Colonic mucosa (tissue), 4 donors: ENCODE results near the gene KCNK10. TPM values are rescaled to one million over a fixed set of nuclear protein-coding genes. Genes with fewer than 3 reads are reported as not detected.

Experiments used
- DNase-seq: peaks from one replicate; pipeline ENCODE4 v3.0.0-alpha.2; 2020
- H3K27ac ChIP-seq: fragments of 200-600 bp; one replicate; pipeline ENCODE4 v1.8.0; 2021
- H3K27me3 ChIP-seq: fragments of 200-600 bp; one replicate; pipeline ENCODE4 v1.8.0; 2021
- H3K36me3 ChIP-seq: fragments of 200-600 bp; one replicate; pipeline ENCODE4 v1.8.0; 2021
- H3K4me1 ChIP-seq: fragments of 200-600 bp; one replicate; pipeline ENCODE4 v1.8.0; 2021; ENCODE audit warnings: mild to moderate bottlenecking
- H3K4me3 ChIP-seq: fragments of 200-600 bp; one replicate; pipeline ENCODE4 v1.8.0; 2021
- H3K9ac ChIP-seq, 2 donors: one replicate each; pipeline ENCODE4 v1.7.0; 2013; ENCODE audit warnings: control low read depth in 2 of 2, low read depth in 2 of 2, low read length in 2 of 2
- H3K9me3 ChIP-seq: fragments of 200-600 bp; one replicate; pipeline ENCODE4 v1.8.0; 2021
- intact Hi-C: fragments of 100-400 bp; cut with DNase I; formaldehyde crosslinking; loops from one replicate; pipeline ENCODE4 v1.14.1; 2022
- total RNA-seq, 2 donors: library from RNA; stranded (reverse); fragmentation: NEBNext Ultra II Directional in 1 of 2; extraction: Animal tissue kit (Norgen Biotek cat#: 25700) in 1 of 2; gene quantifications; one replicate each; pipeline ENCODE4 v1.2.1, GENCODE V29; 2021
- TF ChIP-seq, protein P1 (sequence below): fragments of 200-600 bp; IDR thresholded peaks from one replicate; pipeline ENCODE4 v1.8.0; 2022; ENCODE audit warnings: antibody characterized with exemption, mild to moderate bottlenecking
- donor health status: healthy.
- donor health status: DM: no; HTN: no; CAD: no.
- donor health status: DM: no; HTN: no; CAD: no.

The KCNK10 gene
- total RNA-seq, 2 donors from 2014 or later = 0.74 to 2.1 TPM

DNA sequence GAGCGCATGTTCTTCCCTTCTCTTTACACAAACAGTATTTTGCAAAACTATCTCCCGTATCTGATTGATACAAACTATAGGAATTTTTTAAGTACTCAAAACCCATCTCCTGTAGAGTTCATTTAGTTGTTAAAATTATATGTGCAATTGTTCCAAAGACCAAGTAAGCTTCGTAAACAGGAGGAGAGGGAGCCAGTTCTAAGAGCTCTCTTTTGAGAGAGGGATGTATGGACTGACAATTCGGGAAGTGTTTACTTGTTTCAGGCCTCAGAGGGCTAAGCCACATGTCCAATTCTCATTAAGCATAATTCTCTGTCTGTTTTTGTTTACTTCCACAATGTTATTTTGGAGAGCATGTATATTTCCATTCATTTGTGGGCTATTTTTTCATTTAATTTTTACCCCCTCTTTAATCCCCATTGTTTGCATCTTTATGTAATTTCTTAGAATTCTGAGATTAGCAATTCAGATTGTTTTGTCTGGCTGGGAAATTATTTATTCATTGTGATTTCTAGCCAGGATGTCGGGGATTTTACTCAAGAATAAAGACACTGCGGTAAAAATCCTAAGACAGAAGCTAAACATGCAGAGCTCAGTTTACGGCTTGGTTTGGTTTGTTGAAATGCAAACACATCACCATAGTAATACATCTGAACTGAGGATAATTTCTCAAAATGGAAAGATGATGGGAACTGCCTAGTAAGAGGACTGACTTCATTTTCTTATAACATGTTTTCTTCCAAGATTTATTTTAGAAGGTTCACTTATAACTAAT, 126.8 kb downstream of the KCNK10 start:
- Histone ChIP-seq H3K4me1 (no peaks in the 10 kb centered on the region), H3K9ac (no peak overlapping the region), H3K9me3 (no peaks in the 10 kb centered on the region), H3K36me3 (no peaks in the 10 kb centered on the region), H3K27ac (no peak overlapping the region), H3K4me3 (no peak overlapping the region), H3K27me3 (no peaks in the 10 kb centered on the region)
- TF ChIP-seq, protein P1, sequence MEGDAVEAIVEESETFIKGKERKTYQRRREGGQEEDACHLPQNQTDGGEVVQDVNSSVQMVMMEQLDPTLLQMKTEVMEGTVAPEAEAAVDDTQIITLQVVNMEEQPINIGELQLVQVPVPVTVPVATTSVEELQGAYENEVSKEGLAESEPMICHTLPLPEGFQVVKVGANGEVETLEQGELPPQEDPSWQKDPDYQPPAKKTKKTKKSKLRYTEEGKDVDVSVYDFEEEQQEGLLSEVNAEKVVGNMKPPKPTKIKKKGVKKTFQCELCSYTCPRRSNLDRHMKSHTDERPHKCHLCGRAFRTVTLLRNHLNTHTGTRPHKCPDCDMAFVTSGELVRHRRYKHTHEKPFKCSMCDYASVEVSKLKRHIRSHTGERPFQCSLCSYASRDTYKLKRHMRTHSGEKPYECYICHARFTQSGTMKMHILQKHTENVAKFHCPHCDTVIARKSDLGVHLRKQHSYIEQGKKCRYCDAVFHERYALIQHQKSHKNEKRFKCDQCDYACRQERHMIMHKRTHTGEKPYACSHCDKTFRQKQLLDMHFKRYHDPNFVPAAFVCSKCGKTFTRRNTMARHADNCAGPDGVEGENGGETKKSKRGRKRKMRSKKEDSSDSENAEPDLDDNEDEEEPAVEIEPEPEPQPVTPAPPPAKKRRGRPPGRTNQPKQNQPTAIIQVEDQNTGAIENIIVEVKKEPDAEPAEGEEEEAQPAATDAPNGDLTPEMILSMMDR = no peak
- intact Hi-C loops = no loop called here
- no peak for DNase-seq

DNA sequence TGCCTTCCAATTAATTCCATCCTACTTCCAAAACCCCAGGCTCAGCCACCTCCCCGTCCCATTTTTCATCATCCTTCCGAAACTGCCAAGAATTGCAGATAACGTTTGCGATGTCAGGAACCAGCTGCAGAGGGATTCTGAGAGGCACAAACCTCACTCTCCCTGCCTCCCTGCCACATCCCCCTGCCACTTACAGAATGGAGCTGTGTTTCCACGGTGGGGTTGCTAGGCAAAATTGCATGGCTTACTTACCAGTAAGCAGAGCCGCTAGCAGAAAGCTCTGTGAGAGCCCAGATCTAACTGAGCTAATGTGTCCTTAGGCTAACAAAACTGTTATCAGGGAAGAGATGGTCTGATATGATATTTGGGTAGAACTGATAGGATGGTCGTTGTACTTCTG, 127.4 kb downstream of the KCNK10 start:
- intact Hi-C loops = no loop called here

DNA sequence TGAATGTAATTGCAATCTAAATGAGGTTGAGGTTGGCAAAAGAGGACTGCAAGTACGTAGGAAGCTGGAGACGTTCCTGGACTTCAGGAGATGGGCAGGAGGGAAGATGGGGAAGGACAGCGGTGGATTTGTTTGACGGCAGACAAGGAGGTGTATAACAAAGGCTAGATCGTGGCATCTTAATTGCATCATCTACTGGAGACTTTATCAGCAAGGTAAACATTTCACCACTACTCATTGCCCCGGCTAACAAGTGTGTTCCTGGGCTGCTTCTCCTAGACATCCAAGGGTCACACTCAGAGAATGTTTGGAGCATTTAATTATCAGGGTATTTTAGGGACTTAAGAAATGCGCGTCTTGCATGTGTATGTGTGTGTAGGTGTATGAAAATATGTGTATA, 128.5 kb downstream of the KCNK10 start:
- intact Hi-C loops = no loop called here
- H3K4me3 ChIP-seq = no peak overlapping the region
- TF ChIP-seq, protein P1 = no peak
- DNase-seq = no peak
- H3K9me3 ChIP-seq = no peaks in the 10 kb centered on the region
- no peak overlapping the region for H3K27ac ChIP-seq
- H3K4me1 ChIP-seq = no peaks in the 10 kb centered on the region
- H3K36me3 ChIP-seq = no peaks in the 10 kb centered on the region
- no peaks in the 10 kb centered on the region for H3K27me3 ChIP-seq
- no peak overlapping the region for H3K9ac ChIP-seq

More for the DNA sequence above, 127.4 kb downstream of the KCNK10 start:
- no peak for DNase-seq
- no peaks in the 10 kb centered on the region for H3K27me3 ChIP-seq
- no peak overlapping the region for H3K27ac ChIP-seq
- H3K36me3 ChIP-seq = no peaks in the 10 kb centered on the region
- TF ChIP-seq, protein P1 = no peak
- H3K4me3 ChIP-seq = no peak overlapping the region
- no peaks in the 10 kb centered on the region for H3K4me1 ChIP-seq
- no peak overlapping the region for H3K9ac ChIP-seq
- H3K9me3 ChIP-seq = no peaks in the 10 kb centered on the region

DNA sequence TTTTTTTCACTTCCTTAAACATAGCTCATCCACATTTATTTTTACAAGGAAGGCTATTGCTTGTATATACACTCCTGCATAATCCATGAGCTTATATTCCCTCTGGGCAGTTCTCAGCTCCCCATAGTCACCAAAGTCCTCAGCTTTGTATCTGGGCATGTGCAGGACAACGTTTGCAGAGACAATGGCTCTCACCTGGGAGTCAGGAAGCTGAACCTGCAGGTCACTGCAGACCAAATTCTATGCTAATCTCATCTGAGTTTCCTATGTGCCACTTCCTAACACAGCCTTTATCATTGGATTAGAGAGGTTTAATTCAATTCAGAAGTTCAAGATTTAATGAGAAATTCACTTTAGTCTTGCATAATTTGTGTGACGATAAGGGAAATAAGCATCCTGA, 131.5 kb downstream of the KCNK10 start:
- Histone ChIP-seq H3K9me3 (no peaks in the 10 kb centered on the region), H3K27me3 (no peaks in the 10 kb centered on the region), H3K9ac (no peak overlapping the region), H3K36me3 (no peaks in the 10 kb centered on the region), H3K27ac (no peak overlapping the region), H3K4me3 (no peak overlapping the region), H3K4me1 (no peaks in the 10 kb centered on the region)
- intact Hi-C loops = no loop called here
- TF ChIP-seq, protein P1 = no peak
- no peak for DNase-seq

DNA sequence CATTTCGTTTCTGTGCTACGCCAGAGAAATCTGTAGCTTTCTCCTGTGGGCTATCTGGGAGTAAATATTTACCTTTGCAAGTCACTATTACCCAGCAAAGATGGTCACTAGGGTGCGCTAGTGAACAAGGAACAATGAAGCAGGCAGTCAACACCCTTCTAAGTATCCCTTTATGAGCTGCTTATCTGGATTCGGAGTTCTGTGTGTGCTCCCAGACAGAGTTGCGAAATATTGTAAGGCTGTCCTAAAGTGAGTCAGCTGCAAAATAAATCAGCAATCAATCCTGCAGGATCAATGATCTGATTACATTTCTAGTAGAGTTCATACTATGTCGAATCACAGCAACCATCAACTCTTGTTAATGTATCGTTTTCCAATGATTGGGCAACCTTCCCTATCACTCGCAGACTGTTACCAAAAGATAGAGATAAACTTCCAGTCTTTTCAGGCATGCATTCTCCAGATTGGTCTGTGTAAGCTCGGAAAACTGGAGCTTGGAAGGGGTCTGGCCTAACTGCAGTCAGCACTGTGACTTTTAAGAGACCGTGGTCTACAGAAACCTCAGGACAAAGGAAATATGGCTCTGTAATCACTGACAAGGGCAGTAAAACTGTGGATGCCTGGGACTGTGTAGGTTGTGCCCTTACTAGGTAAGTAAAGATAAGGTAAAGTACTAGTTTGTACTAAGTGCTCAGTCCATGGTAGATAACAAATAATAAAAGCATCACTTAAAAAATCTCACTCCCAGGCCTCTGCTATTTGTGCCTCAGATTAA, 133.5 kb downstream of the KCNK10 start:
- intact Hi-C loops = loop anchor here (5.0 kb wide), 1 partner anchor 193 kb away; no protein-coding TSS in a partner anchor
- Histone ChIP-seq H3K4me3 (no peak overlapping the region), H3K27me3 (no peaks in the 10 kb centered on the region), H3K36me3 (no peaks in the 10 kb centered on the region), H3K27ac (no peak overlapping the region), H3K4me1 (no peaks in the 10 kb centered on the region), H3K9ac (peak overlapping the region in 1 of 2 donors; percentile 35), H3K9me3 (no peaks in the 10 kb centered on the region)
- peak; percentile 94 for DNase-seq
- TF ChIP-seq, protein P1 = peak; percentile 58
